ENCODE measurements around the gene RBM41. TPM values are rescaled to one million over a fixed set of nuclear protein-coding genes. Genes with fewer than 3 reads are reported as not detected.

Gene RBM41
- total and polyA plus RNA-seq, 5 experiments from 2014 or later: 7.6 to 22.3 (median 16.3) TPM

Other genes with a start within 250 kb of the RBM41 start
- gene RIPPLY1, start 215.5 kb downstream of the RBM41 start, total RNA-seq: not detected
- not detected for gene RIPPLY1, start 215.5 kb downstream of the RBM41 start, polyA plus RNA-seq
- gene CLDN2, start 198.4 kb downstream of the RBM41 start, total RNA-seq: not detected
- gene CLDN2, start 198.4 kb downstream of the RBM41 start, polyA plus RNA-seq: not detected
- gene MORC4, start 118.6 kb downstream of the RBM41 start, total RNA-seq: 10 to 100 TPM in 1 of 2 experiments, 1 to 10 TPM in 1; 9.5 to 10.6 TPM
- 1 to 10 TPM; 2.6 to 4.2 (median 2.6) TPM for gene MORC4, start 118.6 kb downstream of the RBM41 start, polyA plus RNA-seq
- gene NUP62CL, start 87.6 kb upstream of the RBM41 start, total RNA-seq: 1 to 10 TPM; 3.7 to 5.7 TPM
- under 1 TPM in 2 of 3 donors, not detected in 1; 0.10 to 0.28 TPM for gene NUP62CL, start 87.6 kb upstream of the RBM41 start, polyA plus RNA-seq
- not detected for gene DNAAF6, start 87.8 kb upstream of the RBM41 start, total RNA-seq
- not detected for gene DNAAF6, start 87.8 kb upstream of the RBM41 start, polyA plus RNA-seq